Endothelial cell of umbilical vein (primary cell): ENCODE data around the gene DCUN1D1. TPM values are rescaled to one million over a fixed set of nuclear protein-coding genes. Genes with fewer than 3 reads are reported as not detected.

Experiments
- BruUV-seq: library from RNA; stranded (reverse); fragments of 400-500 nt; replicated peaks from 2 replicates; lab custom pipeline; 2021; lab: Mats Ljungman, UMichigan
- CTCF ChIA-PET: fragments of 300-600, 350-600 bp; sonication (Branson Sonifier 250); formaldehyde crosslinking; loops from one replicate; lab custom pipeline; 2021; ENCODE audit warnings: antibody characterized with exemption, inconsistent platforms; lab: Charles Lee
- POLR2A ChIA-PET: fragments of 300-600, 350-600 bp; sonication (Branson Sonifier 250); formaldehyde crosslinking; loops from one replicate; lab custom pipeline; 2021; ENCODE audit warnings: antibody characterized with exemption, inconsistent platforms; lab: Charles Lee
- DNase-seq: peaks from one replicate; pipeline ENCODE4 v3.0.0-alpha.2; 2011; ENCODE audit warnings: low read depth, low spot score
- FAIRE-seq: peaks from 2 replicates; lab custom pipeline; 2011; peaks lifted over from hg19 to GRCh38; lab: Jason Lieb, UNC
- H2AFZ ChIP-seq: 2 replicates; pipeline ENCODE4 v1.6.0; 2012; ENCODE audit warnings: low read depth, low read length, control low read depth, inconsistent platforms
- H3K27ac ChIP-seq: 2 replicates; pipeline ENCODE4 v1.5.1; 2011; ENCODE audit warnings: low read depth, mild to moderate bottlenecking, control low read depth, low read length, moderate library complexity; ENCODE audit not compliant: insufficient read depth
- H3K27me3 ChIP-seq, 2 experiments: 2 replicates each; pipeline versions ENCODE4 v1.6.0 to v1.6.1; 2011; ENCODE audit warnings: low read length in 2 of 2, mixed read lengths in 1 of 2; ENCODE audit not compliant: control insufficient read depth in 2 of 2, insufficient read depth in 2 of 2
- H3K36me3 ChIP-seq, 2 experiments: 2 replicates in 1 of 2; 3 replicates in 1 of 2; pipeline ENCODE4 v1.5.1; 2011; ENCODE audit warnings: low read length in 2 of 2, mild to moderate bottlenecking in 1 of 2, moderate library complexity in 1 of 2; ENCODE audit not compliant: control insufficient read depth in 2 of 2, insufficient read depth in 2 of 2; ENCODE audit errors: extremely low read depth in 1 of 2
- H3K4me1 ChIP-seq: 3 replicates; pipeline ENCODE4 v1.5.1; 2011; ENCODE audit warnings: mild to moderate bottlenecking, low read length; ENCODE audit not compliant: control insufficient read depth, insufficient read depth; ENCODE audit errors: extremely low read depth
- H3K4me2 ChIP-seq: 2 replicates; pipeline ENCODE4 v1.6.1; 2011; ENCODE audit warnings: low read length, control low read depth, mixed read lengths; ENCODE audit not compliant: insufficient read depth
- H3K4me3 ChIP-seq, 3 experiments: fragments of 200-600 bp in 1 of 3; sonication (generic), shearing (Covaris generic) in 1 of 3; replicated peaks in 1 of 3; 2 replicates each; pipeline ENCODE4 v1.5.1; 2011 to 2016; ENCODE audit warnings: control low read depth in 3 of 3, low read length in 3 of 3, mild to moderate bottlenecking in 2 of 3, inconsistent platforms in 1 of 3, low read depth in 1 of 3, moderate library complexity in 1 of 3; ENCODE audit not compliant: insufficient read depth in 1 of 3
- H3K79me2 ChIP-seq: 2 replicates; pipeline ENCODE4 v1.6.0; 2012; ENCODE audit warnings: low read length, inconsistent platforms; ENCODE audit not compliant: control insufficient read depth, insufficient read depth
- H3K9ac ChIP-seq: replicated peaks from 2 replicates; pipeline ENCODE3; 2011; ENCODE audit warnings: low read length, control low read depth; ENCODE audit not compliant: insufficient read depth; ENCODE audit errors: extremely low read depth
- H3K9me1 ChIP-seq: replicated peaks from 3 replicates; pipeline ENCODE4 v1.6.0; 2011; ENCODE audit warnings: mild to moderate bottlenecking, low read length; ENCODE audit not compliant: control insufficient read depth, insufficient read depth; ENCODE audit errors: extremely low read depth
- H3K9me3 ChIP-seq: replicated peaks from 2 replicates; pipeline ENCODE4 v1.5.1; 2012; ENCODE audit warnings: low read length, inconsistent platforms; ENCODE audit not compliant: control insufficient read depth, insufficient read depth
- H4K20me1 ChIP-seq: replicated peaks from 2 replicates; pipeline ENCODE3; 2011; ENCODE audit warnings: mild to moderate bottlenecking, low read length; ENCODE audit not compliant: control insufficient read depth, insufficient read depth; ENCODE audit errors: extremely low read depth
- CTCF ChIP-seq, 2 donors: IDR thresholded peaks; 1 replicate in 1 of 2; 2 replicates in 1 of 2; pipeline ENCODE4 v1.5.1; 2011; ENCODE audit warnings: low read length in 2 of 2, mild to moderate bottlenecking in 2 of 2, moderate library complexity in 2 of 2, control low read depth in 1 of 2, inconsistent platforms in 1 of 2, low read depth in 1 of 2; ENCODE audit not compliant: insufficient read depth in 1 of 2; ENCODE audit errors: extremely low read depth in 1 of 2
- EZH2 ChIP-seq: IDR thresholded peaks from 2 replicates; pipeline ENCODE4 v1.6.1; 2012; ENCODE audit warnings: borderline replicate concordance, low read depth, mild to moderate bottlenecking, moderate library complexity, low read length, inconsistent platforms; ENCODE audit not compliant: severe bottlenecking
- FOS ChIP-seq: IDR thresholded peaks from 2 replicates; pipeline ENCODE4 v1.6.1; 2011; ENCODE audit warnings: mild to moderate bottlenecking, low read length, moderate library complexity, borderline replicate concordance; ENCODE audit not compliant: insufficient read depth
- GATA2 ChIP-seq: IDR thresholded peaks from 2 replicates; pipeline ENCODE4 v1.7.0; 2011; ENCODE audit warnings: low read depth, mild to moderate bottlenecking, moderate library complexity, mixed read lengths, low read length; ENCODE audit not compliant: insufficient read length, insufficient read depth
- JUN ChIP-seq: IDR thresholded peaks from 2 replicates; pipeline ENCODE4 v1.6.1; 2011; ENCODE audit warnings: borderline replicate concordance, low read depth; ENCODE audit not compliant: insufficient read length, insufficient read depth
- MAX ChIP-seq: IDR thresholded peaks from 2 replicates; pipeline ENCODE4 v1.6.1; 2011; ENCODE audit not compliant: insufficient read depth, insufficient read length
- MYC ChIP-seq: IDR thresholded peaks from one replicate; pipeline ENCODE4 v1.6.1; 2011; ENCODE audit warnings: mild to moderate bottlenecking, low read depth, low read length
- POLR2A ChIP-seq: IDR thresholded peaks from 2 replicates; pipeline ENCODE4 v1.6.1; 2012; ENCODE audit warnings: low read depth, mild to moderate bottlenecking, control low read depth, low read length
- POLR2AphosphoS5 ChIP-seq: IDR thresholded peaks from 2 replicates; pipeline ENCODE4 v1.6.1; 2012; ENCODE audit warnings: low read depth, mild to moderate bottlenecking, control low read depth, low read length, moderate library complexity; ENCODE audit not compliant: insufficient read depth
- dilution Hi-C: fragments of 300-500 bp; cut with MboI; formaldehyde crosslinking; loops from one replicate; pipeline ENCODE4 v1.15.0; 2019; ENCODE audit warnings: low sequenced_read_pairs; ENCODE audit not compliant: extremely low pct_ligation_motif_present
- intact Hi-C: fragments of 100-400 bp; cut with micrococcal nuclease; formaldehyde crosslinking; loops from one replicate; pipeline ENCODE4 v1.10.0; 2022
- polyA plus RNA-seq, 4 experiments: library from polyadenylated mRNA; depleted of rRNA in 3 of 4; stranded (reverse) in 3 of 4; unstranded in 1 of 4; fragments of >200 nt; gene quantifications; 2 replicates each; pipeline versions ENCODE4 v1.2.1 to v1.2.3, GENCODE V29; 2011 to 2012; ENCODE audit warnings: missing spikeins in 1 of 4
- total RNA-seq: library from RNA; stranded (reverse); gene quantifications from 2 replicates; pipeline ENCODE4 v1.2.3, GENCODE V29; 2021

DCUN1D1 gene
- total and polyA plus RNA-seq, 2 donors (not counting 3 experiments of a cell fraction or from before 2014, with no cell fraction given) = 4.9 to 41.3 TPM

- ChIA-PET CTCF (no interaction called here), POLR2A (no interaction called here)
- BruUV-seq = no TSS peak
- H3K79me2 ChIP-seq = no peaks in the 10 kb centered on the region
- H3K27ac ChIP-seq = no peak overlapping the region
- no peak overlapping the region for H2AFZ ChIP-seq
- H3K4me3 ChIP-seq = no peak overlapping the region
- no peak for TF ChIP-seq FOS
- no peak for TF ChIP-seq CTCF (IDR thresholded peaks at IDR 0.05; ENCODE audit: extremely low read depth in 1 of 2, insufficient read depth in 1 of 2, low read depth in 1 of 2, low read length in 2 of 2)
- no peak for TF ChIP-seq GATA2
- TF ChIP-seq MYC = no peak
- TF ChIP-seq EZH2 = no peak
- TF ChIP-seq MAX = no peak
- TF ChIP-seq POLR2A = no peak
- no peak for TF ChIP-seq POLR2AphosphoS5
- no peak for TF ChIP-seq JUN
- H3K4me2 ChIP-seq = no peak overlapping the region
- no peak overlapping the region for H3K9ac ChIP-seq
- H3K36me3 ChIP-seq = peaks cover 0 to 2% of the 10 kb centered on the region in 2 experiments
- H3K4me1 ChIP-seq = no peaks in the 10 kb centered on the region
- no peak for FAIRE-seq
- intact Hi-C loops = loop anchor here (5.0 kb wide), 1 partner anchor 194 kb away; no protein-coding TSS in a partner anchor
- dilution Hi-C loops = no loop called here
- no peaks in the 10 kb centered on the region for H3K9me1 ChIP-seq
- no peaks in the 10 kb centered on the region for H4K20me1 ChIP-seq
- H3K27me3 ChIP-seq = no peaks in the 10 kb centered on the region
- no peak for DNase-seq
- H3K9me3 ChIP-seq = no peaks in the 10 kb centered on the region
These were observed 74.3 kb downstream of the DCUN1D1 start for GRCh38 chr3:182906036-182906435.
